GM12891 (cell line): ENCODE measurements around the gene ZFAND2A.
A peak's percentile ranks its signal among the peaks of the same experiment; 100 is the strongest.
"Not testable (repeated sequence)": the region's sequence is repeated elsewhere in the genome, so short reads cannot be mapped to it uniquely, and the experiment has no call there.

ENCODE experiments used
- DNase-seq: peaks from one replicate; pipeline ENCODE4 v3.0.0; 2011; ENCODE audit warnings: low spot score; ENCODE audit not compliant: insufficient read length
- FAIRE-seq: peaks from 2 replicates; lab custom pipeline; 2011; peaks lifted over from hg19 to GRCh38; lab: Jason Lieb, UNC
- PAX5 ChIP-seq: IDR thresholded peaks from 2 replicates; pipeline ENCODE4 v1.6.1; 2011; ENCODE audit warnings: low read length, moderate library complexity, mild to moderate bottlenecking; ENCODE audit not compliant: insufficient read depth, severe bottlenecking
- POLR2A ChIP-seq: IDR thresholded peaks from 2 replicates; pipeline ENCODE4 v1.6.1; 2011; ENCODE audit warnings: low read depth, low read length, control low read depth
- POLR2AphosphoS5 ChIP-seq: IDR thresholded peaks from 2 replicates; pipeline ENCODE4 v1.6.1; 2011; ENCODE audit warnings: low read depth, low read length, control low read depth
- POU2F2 ChIP-seq: IDR thresholded peaks from 2 replicates; pipeline ENCODE4 v1.6.1; 2011; ENCODE audit warnings: low read depth, mild to moderate bottlenecking, control low read depth, low read length, moderate library complexity
- SPI1 ChIP-seq: IDR thresholded peaks from 2 replicates; pipeline ENCODE4 v1.6.1; 2011; ENCODE audit warnings: low read depth, low read length, control low read depth
- TAF1 ChIP-seq: IDR thresholded peaks from 2 replicates; pipeline ENCODE4 v1.6.1; 2011; ENCODE audit warnings: low read depth, low read length, control low read depth

ZFAND2A gene

DNA sequence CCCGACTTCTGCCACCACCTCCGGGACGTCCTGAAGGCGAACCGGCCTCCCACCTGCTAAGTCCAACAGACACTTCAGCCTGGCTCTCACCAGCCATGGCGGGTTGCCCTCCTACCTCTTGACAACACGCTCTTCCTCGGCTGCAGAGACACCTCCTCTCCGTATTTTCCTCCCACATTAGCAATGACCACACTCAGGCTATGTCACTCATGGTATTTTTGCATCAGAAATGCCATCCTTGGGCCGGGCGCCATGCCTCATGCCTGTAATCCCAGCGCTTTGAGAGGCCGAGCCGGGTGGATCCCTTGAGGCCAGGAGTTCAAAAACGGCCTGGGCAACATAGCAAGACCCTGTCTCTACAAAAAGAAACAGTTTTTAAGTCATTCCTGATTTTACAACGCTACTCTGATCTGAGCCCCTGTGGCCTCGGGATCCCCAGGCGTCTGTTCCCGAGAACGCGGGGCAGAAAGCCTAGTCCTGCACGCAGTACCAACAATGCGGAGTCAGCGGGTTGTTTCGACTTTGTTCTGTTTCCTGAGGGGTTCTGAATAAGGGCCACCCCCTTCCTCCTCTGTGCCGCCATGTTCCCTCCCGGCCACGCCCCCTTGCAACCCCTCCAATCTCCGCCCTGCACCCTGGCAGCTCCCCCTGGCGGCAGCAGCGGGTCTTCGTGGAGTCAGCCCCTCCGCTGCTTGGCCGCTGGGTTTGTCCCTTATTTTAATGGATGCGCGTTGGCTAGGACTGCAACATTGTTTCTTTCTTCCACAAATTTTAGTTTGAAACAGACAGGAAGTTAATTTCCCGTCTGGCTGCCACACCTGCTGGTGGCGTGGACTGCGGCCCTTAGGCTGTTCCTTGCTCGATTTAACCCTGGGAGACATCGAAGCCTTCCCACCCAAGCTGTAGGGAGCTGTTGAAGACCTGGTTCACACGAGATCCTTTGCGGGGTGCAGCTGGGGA is 9.7 kb upstream of the ZFAND2A start:
- FAIRE-seq: peak; percentile 88
- peak; percentile 85 for DNase-seq
- TF ChIP-seq PAX5 (no peak), POU2F2 (no peak), POLR2A (peak; percentile 83), TAF1 (peak; percentile 74), POLR2AphosphoS5 (peak; percentile 76), SPI1 (no peak)

DNA sequence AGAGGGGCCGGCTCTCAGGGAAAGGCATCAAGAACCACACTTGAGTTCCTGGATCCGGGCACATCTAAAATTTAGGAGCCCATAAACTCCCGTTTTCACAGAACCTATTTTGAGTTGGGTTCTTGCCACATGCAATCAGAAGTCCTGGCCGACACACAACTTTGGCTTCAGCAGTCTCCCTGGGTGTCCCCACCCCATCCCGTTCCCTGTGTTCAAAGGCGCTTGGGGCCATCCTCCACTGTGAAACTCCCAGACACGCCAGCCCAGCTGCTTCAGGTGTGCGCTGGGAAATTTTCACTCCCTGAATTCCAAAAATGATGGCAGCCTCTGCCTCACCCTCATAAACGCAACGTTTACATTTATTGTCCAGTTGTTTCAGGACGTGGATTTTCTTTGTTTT is 8.4 kb upstream of the ZFAND2A start:
- no peak for TF ChIP-seq PAX5
- TF ChIP-seq POU2F2: no peak
- no peak for TF ChIP-seq POLR2A
- TF ChIP-seq POLR2AphosphoS5: no peak
- no peak for TF ChIP-seq TAF1
- TF ChIP-seq SPI1: no peak
- DNase-seq: no peak
- no peak for FAIRE-seq

DNA sequence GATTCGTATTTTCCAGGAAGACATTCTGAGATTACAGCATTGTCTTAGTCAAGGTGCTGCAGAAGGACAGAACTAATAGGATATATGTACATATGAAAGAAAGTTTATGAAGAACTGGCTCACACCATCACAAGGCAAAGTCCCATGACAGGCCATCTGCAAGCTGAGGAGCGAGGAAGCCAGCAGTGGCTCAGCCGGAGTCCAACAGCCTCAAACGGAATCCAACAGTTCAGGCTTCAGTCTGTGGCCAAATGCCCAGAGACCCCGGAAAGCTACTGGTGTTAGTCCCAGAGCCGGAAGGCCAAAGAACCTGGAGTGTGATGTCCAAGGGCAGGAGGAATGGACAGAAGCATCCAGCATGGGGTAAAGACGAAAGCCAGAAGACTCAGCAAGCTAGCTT is 4.4 kb upstream of the ZFAND2A start:
- no peak for FAIRE-seq
- TF ChIP-seq POU2F2: no peak
- no peak for TF ChIP-seq SPI1
- no peak for DNase-seq

DNA sequence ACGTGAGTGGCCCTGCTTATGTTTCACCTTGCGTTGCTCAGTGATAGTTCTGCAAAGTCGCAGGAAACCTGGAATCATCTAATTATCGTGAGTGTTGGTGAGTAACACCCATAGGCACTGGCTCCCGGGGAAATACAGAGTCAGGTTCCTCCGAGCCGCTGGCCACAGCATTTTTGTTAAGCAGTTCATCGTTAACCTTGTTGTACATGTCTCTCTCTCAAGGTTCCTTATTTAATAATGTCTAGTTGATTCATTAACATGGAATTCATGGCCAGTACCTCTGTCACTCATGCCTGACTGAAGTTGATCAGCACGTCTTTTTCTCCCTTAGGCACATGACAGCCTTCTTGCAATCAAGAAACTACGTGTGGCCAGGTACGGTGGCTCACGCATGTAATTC is 3.1 kb upstream of the ZFAND2A start:
- DNase-seq (no peak), FAIRE-seq (no peak)
- no peak for TF ChIP-seq SPI1
- no peak for TF ChIP-seq TAF1
- TF ChIP-seq POLR2AphosphoS5: no peak
- no peak for TF ChIP-seq POU2F2
- TF ChIP-seq POLR2A: no peak
- TF ChIP-seq PAX5: no peak

DNA sequence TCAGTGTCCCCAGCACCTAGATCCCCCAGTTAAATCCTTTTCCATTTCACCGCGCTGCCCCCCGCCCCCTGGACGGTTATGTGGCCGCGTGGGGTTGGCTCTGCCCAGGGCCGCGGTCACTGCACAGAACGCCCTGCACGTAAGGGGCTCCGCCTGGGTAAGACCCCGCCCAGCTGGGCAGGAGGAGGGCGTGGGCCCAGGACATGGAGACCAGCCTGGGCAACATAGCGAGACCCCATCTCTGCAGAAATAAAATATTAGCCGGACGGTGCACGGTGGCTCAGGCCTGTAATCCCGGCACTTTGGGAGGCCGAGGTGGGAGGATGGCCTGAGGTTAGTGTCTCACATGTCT is 650 bp upstream of the ZFAND2A start:
- TF ChIP-seq POLR2AphosphoS5 (no peak), POU2F2 (no peak), SPI1 (no peak), TAF1 (no peak), PAX5 (no peak), POLR2A (no peak)
- DNase-seq: no peak
- no peak for FAIRE-seq

DNA sequence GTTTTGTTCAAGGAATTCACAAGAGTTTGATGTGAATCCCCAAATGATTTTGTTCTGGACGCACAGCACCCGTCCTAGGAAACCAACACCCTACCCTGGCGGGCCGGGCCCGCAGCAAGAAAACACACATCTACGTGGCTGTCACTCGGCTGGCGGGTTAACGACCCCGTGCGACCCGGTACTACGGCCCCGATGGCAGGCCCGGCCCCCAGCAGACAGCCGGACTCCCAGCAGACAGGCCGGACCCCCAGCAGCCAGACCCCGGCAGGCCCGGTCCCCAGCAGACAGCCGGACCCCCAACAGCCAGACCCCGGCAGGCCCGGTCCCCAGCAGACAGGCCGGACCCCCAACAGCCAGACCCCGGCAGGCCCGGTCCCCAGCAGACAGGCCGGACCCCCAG is 765 bp downstream of the ZFAND2A start:
- DNase-seq, FAIRE-seq: not testable (repeated sequence)

DNA sequence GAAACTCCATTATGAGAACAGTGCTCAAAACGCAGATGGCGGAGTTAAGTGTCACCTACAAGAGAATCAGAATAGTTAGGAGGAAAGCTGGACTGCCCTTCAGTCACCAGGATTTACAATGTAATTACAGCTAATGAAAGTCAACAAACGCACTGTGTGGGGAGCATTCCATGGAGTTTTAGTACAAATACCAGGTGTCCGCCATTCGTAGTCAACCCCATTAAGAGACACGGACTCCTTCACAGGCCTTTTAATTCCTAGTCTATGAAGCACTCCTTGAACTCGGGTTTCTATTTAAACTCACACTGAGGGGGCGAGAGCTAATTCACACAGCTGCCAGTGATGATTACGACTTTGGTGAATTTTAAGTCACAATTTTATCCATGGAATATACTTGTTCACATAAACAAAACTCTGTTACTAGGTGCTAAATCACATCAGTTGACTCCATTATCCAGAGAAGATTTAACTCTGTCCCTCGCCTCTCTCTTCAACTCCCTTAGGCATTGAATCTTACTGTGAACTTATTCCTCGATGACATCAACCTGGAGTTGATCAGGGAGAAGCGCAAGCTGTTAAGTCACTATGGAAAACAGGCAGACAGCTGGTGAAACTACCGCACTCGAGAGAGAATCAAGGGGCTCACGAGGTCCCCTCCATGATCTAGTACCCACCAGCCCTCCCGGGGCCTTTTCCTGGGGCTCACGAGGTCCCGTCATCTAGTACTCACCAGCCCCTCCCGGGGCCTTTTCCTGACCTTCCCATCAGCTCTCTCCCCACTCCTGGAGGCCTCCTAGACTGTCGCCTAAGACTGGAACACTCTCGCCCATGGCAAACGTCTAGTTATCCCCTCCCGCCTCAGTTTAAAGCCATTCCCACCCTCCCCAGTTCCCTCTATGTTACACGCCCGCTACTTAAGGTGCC is 1.5 kb downstream of the ZFAND2A start:
- no peak for TF ChIP-seq POLR2A
- no peak for TF ChIP-seq PAX5
- TF ChIP-seq SPI1: no peak
- no peak for TF ChIP-seq POLR2AphosphoS5
- TF ChIP-seq POU2F2: no peak
- TF ChIP-seq TAF1: no peak
- DNase-seq (no peak), FAIRE-seq (no peak)

- FAIRE-seq (no peak), DNase-seq (no peak)
- TF ChIP-seq TAF1: no peak
- no peak for TF ChIP-seq POLR2A
- no peak for TF ChIP-seq PAX5
- no peak for TF ChIP-seq SPI1
- no peak for TF ChIP-seq POU2F2
Observed at GRCh38 chr7:1156782-1157535, 3.0 kb downstream of the ZFAND2A start.

DNA sequence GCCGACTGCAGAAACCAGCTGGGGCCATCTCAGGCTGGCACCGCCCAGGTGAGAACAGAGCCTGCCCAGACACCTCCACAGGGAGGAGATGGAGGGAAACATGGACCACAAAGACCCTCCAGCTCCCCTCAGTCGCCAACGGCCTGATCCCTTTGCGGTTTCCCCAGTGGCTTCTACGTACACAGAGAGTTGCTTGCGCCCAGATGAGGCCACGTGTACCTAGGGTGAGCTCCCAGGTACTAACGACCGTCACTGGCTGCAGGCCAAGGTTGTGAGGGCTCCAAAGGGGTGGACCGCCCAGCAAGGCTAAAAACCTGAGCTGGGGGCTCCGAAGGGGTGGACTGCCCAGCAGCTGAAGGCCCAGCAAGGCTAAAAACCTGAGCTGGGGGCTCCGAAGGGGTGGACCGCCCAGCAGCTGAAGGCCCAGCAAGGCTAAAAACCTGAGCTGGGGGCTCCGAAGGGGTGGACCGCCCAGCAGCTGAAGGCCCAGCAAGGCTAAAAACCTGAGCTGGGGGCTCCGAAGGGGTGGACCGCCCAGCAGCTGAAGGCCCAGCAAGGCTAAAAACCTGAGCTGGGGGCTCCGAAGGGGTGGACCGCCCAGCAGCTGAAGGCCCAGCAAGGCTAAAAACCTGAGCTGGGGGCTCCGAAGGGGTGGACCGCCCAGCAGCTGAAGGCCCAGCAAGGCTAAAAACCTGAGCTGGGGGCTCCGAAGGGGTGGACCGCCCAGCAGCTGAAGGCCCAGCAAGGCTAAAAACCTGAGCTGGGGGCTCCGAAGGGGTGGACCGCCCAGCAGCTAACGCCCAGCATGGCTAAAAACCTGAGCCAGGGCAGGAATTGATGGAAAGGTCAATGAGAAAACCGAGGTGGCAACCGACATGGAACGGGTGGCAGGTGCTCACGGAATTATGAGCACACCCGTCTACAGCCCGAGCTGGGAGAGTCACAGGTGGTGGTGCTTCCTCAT is 3.9 kb downstream of the ZFAND2A start:
- FAIRE-seq, DNase-seq: not testable (repeated sequence)
